Uterus (tissue), 4 donors: ENCODE results near the gene ATP9B. TPM values are rescaled to one million over a fixed set of nuclear protein-coding genes. Genes with fewer than 3 reads are reported as not detected.

Source experiments
- DNase-seq, 2 donors: peaks; one replicate each; pipeline ENCODE4 v3.0.0-alpha.2; 2019 to 2020
- H3K27ac ChIP-seq, 2 donors: fragments of 200-600 bp; sonication (generic); 1 replicate in 1 of 2; 2 replicates in 1 of 2; pipeline ENCODE4 v1.5.1; 2016 to 2018
- H3K27me3 ChIP-seq, 2 donors: fragments of 200-600 bp; sonication (generic); one replicate each; pipeline ENCODE4 v1.5.1; 2018 to 2019; ENCODE audit warnings: control low read depth in 1 of 2
- H3K36me3 ChIP-seq, 2 donors: fragments of 200-600 bp; sonication (generic); one replicate each; pipeline ENCODE4 v1.5.1; 2019; ENCODE audit warnings: control low read depth in 1 of 2
- H3K4me1 ChIP-seq, 2 donors: fragments of 200-600 bp; sonication (generic); one replicate each; pipeline ENCODE4 v1.5.1; 2018 to 2019; ENCODE audit warnings: control low read depth in 1 of 2
- H3K4me3 ChIP-seq, 2 donors: fragments of 200-600 bp; sonication (generic); 1 replicate in 1 of 2; 2 replicates in 1 of 2; pipeline ENCODE4 v1.5.1; 2018 to 2019; ENCODE audit warnings: mild to moderate bottlenecking in 1 of 2
- H3K9me3 ChIP-seq, 2 donors: fragments of 200-600 bp; sonication (generic); one replicate each; pipeline ENCODE4 v1.5.1; 2019; ENCODE audit warnings: control low read depth in 1 of 2
- POLR2A ChIP-seq, 2 donors: fragments of 450-650 bp; IDR thresholded peaks; one replicate each; pipeline ENCODE4 v1.6.1; 2016; ENCODE audit warnings: antibody characterized with exemption in 2 of 2, mild to moderate bottlenecking in 1 of 2, moderate library complexity in 1 of 2
- intact Hi-C: fragments of 100-400 bp; cut with DNase I; formaldehyde crosslinking; loops from one replicate; pipeline ENCODE4 v1.15.1; 2023; ENCODE audit warnings: low total_unique reads
- total RNA-seq, 4 donors: library from RNA; depleted of rRNA in 3 of 4; stranded (reverse); fragments of >200 nt in 3 of 4; gene quantifications; one replicate each; pipeline versions ENCODE4 v1.1.0 to v1.2.4, GENCODE V29; 2014 to 2023
- TF ChIP-seq, protein P1 (sequence below), 4 experiments: fragments of 200-600 bp in 2 of 4; fragments of 450-650 bp in 2 of 4; sonication (generic) in 2 of 4; IDR thresholded peaks; one replicate each; pipeline ENCODE4 v1.5.1; 2016 to 2019; ENCODE audit warnings: antibody characterized with exemption in 4 of 4, mild to moderate bottlenecking in 2 of 4, moderate library complexity in 1 of 4
- donor health status: DM: yes; HTN: yes; CAD: no.

Gene ATP9B
- total RNA-seq, 4 donors from 2014 or later: 18.2 to 111 (median 70.3) TPM

DNA sequence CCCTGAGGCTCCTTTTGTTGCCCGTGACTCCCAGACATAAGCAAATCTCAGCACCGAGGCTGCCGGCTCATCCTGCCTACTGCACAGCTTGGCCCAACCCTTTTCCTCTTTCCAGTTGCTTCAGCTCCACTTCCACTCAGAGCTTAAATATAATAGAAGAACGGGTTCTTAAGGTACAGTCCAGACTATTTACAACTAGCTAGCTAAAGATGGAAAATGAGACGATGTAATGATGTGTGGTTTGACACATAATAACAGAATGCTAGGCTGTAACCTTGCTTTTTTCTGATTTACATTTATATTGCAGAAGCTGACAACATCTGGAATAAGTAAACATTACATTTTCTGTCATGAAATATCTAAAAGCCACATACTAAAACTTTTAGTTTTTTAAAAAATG lies 26.9 kb upstream of the ATP9B start:
- Histone ChIP-seq H3K4me3 (no peak overlapping the region), H3K9me3 (no peaks in the 10 kb centered on the region), H3K4me1 (no peaks in the 10 kb centered on the region), H3K36me3 (no peaks in the 10 kb centered on the region), H3K27ac (no peak overlapping the region), H3K27me3 (no peaks in the 10 kb centered on the region)
- TF ChIP-seq POLR2A (IDR thresholded peaks at IDR 0.05): no peak
- TF ChIP-seq, protein P1, sequence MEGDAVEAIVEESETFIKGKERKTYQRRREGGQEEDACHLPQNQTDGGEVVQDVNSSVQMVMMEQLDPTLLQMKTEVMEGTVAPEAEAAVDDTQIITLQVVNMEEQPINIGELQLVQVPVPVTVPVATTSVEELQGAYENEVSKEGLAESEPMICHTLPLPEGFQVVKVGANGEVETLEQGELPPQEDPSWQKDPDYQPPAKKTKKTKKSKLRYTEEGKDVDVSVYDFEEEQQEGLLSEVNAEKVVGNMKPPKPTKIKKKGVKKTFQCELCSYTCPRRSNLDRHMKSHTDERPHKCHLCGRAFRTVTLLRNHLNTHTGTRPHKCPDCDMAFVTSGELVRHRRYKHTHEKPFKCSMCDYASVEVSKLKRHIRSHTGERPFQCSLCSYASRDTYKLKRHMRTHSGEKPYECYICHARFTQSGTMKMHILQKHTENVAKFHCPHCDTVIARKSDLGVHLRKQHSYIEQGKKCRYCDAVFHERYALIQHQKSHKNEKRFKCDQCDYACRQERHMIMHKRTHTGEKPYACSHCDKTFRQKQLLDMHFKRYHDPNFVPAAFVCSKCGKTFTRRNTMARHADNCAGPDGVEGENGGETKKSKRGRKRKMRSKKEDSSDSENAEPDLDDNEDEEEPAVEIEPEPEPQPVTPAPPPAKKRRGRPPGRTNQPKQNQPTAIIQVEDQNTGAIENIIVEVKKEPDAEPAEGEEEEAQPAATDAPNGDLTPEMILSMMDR (IDR thresholded peaks at IDR 0.05): no peak
- intact Hi-C loops: no loop called here
- DNase-seq: no peak

GRCh38 chr18:79043288-79043687 lies 25.9 kb upstream of the ATP9B start:
- DNase-seq: no peak
- H3K27me3 ChIP-seq: no peaks in the 10 kb centered on the region
- H3K36me3 ChIP-seq: no peaks in the 10 kb centered on the region
- no peak overlapping the region for H3K4me3 ChIP-seq
- intact Hi-C loops: no loop called here
- H3K27ac ChIP-seq: no peak overlapping the region
- no peaks in the 10 kb centered on the region for H3K4me1 ChIP-seq
- TF ChIP-seq, protein P1 (IDR thresholded peaks at IDR 0.05): no peak
- TF ChIP-seq POLR2A (IDR thresholded peaks at IDR 0.05): no peak
- H3K9me3 ChIP-seq: no peaks in the 10 kb centered on the region

DNA sequence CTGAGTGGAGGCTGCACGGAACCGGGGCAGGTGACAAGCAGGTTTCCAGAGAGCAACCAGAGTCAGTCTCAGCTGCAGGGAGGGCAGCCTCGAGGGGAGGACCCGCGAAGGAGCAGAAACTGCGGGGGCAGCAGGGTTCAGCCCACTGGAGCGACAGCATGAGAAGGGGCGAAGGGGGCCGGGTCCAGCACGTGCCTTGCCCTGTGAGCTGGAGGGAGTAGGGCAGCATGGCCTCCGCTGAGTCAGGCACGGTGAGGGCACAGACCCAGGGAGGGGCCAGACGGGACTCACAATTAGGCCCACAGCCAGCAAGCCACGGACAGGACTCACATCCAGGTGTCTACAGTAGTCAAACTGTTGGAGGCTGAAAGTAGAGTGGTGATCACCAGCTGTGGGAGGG lies 22.7 kb upstream of the ATP9B start:
- TF ChIP-seq, protein P1 (IDR thresholded peaks at IDR 0.05): no peak
- TF ChIP-seq POLR2A (IDR thresholded peaks at IDR 0.05): no peak
- Histone ChIP-seq H3K27ac (no peak overlapping the region), H3K36me3 (no peaks in the 10 kb centered on the region), H3K9me3 (no peaks in the 10 kb centered on the region), H3K4me1 (no peaks in the 10 kb centered on the region), H3K27me3 (no peaks in the 10 kb centered on the region), H3K4me3 (no peak overlapping the region)
- intact Hi-C loops: no loop called here
- DNase-seq: no peak

- H3K36me3 ChIP-seq: no peaks in the 10 kb centered on the region
- intact Hi-C loops: no loop called here
- H3K9me3 ChIP-seq: no peaks in the 10 kb centered on the region
- H3K4me3 ChIP-seq: no peak overlapping the region
- no peak overlapping the region for H3K27ac ChIP-seq
- TF ChIP-seq, protein P1 (IDR thresholded peaks at IDR 0.05): no peak
- TF ChIP-seq POLR2A (IDR thresholded peaks at IDR 0.05): no peak
- no peaks in the 10 kb centered on the region for H3K27me3 ChIP-seq
- no peak for DNase-seq
- H3K4me1 ChIP-seq: no peaks in the 10 kb centered on the region
Observed at GRCh38 chr18:79047556-79048244, 21.5 kb upstream of the ATP9B start.

DNA sequence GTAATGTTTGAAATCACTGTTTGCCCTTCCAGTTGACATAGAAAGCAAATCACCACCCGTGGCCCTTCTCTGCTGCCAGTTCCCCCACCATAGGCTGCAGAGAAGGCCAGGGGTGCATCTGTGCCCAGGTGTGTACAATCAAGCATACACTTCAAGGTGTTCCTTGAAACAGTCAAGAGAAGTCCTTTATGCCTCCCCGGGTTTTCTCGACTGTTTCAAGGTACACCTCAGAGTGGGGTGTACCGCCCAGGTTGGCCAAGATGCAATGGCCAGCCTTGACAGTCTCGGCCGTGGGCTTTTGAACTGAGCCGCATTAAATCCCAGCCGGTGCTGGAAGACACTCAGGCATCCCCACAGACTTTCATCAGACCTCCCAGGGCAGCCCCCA lies 21.0 kb upstream of the ATP9B start:
- Histone ChIP-seq H3K4me3 (no peak overlapping the region), H3K27me3 (no peaks in the 10 kb centered on the region), H3K4me1 (no peaks in the 10 kb centered on the region), H3K9me3 (no peaks in the 10 kb centered on the region), H3K36me3 (no peaks in the 10 kb centered on the region), H3K27ac (no peak overlapping the region)
- no peak for DNase-seq
- no peak for TF ChIP-seq POLR2A (IDR thresholded peaks at IDR 0.05)
- TF ChIP-seq, protein P1 (IDR thresholded peaks at IDR 0.05): no peak
- intact Hi-C loops: no loop called here
